Tibial artery (tissue), 4 donors: ENCODE data around the gene PTPDC1.

ENCODE experiments used
- DNase-seq, 2 donors: peaks; one replicate each; pipeline ENCODE4 v3.0.0-alpha.2; 2019
- H3K27ac ChIP-seq, 2 donors: fragments of 200-600 bp; sonication (generic) in 1 of 2; 1 replicate in 1 of 2; 2 replicates in 1 of 2; pipeline ENCODE4 v1.5.1; 2018 to 2019; ENCODE audit warnings: mild to moderate bottlenecking in 1 of 2
- H3K27me3 ChIP-seq, 2 donors: fragments of 200-600 bp; sonication (generic) in 1 of 2; one replicate each; pipeline versions ENCODE4 v1.5.1 to v1.6.0; 2016 to 2019
- H3K36me3 ChIP-seq, 3 donors: fragments of 200-600 bp; sonication (generic) in 2 of 3; one replicate each; pipeline ENCODE4 v1.5.1; 2016 to 2019; ENCODE audit warnings: mild to moderate bottlenecking in 2 of 3
- H3K4me1 ChIP-seq, 4 donors: fragments of 200-600 bp; sonication (generic) in 2 of 4; 1 replicate in 3 of 4; 2 replicates in 1 of 4; pipeline ENCODE4 v1.5.1; 2016 to 2019
- H3K4me3 ChIP-seq, 2 donors: fragments of 200-600 bp; sonication (generic) in 1 of 2; 1 replicate in 1 of 2; 2 replicates in 1 of 2; pipeline ENCODE4 v1.5.1; 2018 to 2019; ENCODE audit warnings: mild to moderate bottlenecking in 2 of 2
- H3K9me3 ChIP-seq, 3 donors: fragments of 200-600 bp; sonication (generic) in 1 of 3; one replicate each; pipeline ENCODE4 v1.5.1; 2016 to 2019
- CTCF ChIP-seq, 2 experiments: fragments of 200-600 bp in 1 of 2; fragments of 450-650 bp in 1 of 2; IDR thresholded peaks; one replicate each; pipeline ENCODE4 v1.5.1; 2017 to 2019; ENCODE audit warnings: antibody characterized with exemption in 2 of 2, mild to moderate bottlenecking in 1 of 2, moderate library complexity in 1 of 2
- intact Hi-C: fragments of 100-400 bp; cut with DNase I; formaldehyde crosslinking; loops from one replicate; pipeline ENCODE4 v1.15.0; 2023; ENCODE audit warnings: low total_unique reads

Gene PTPDC1

GRCh38 chr9:94081864-94082463 is 2.3 kb upstream of the PTPDC1 start:
- no peak for DNase-seq
- TF ChIP-seq CTCF (IDR thresholded peaks at IDR 0.05): no peak
- Histone ChIP-seq H3K27me3 (no peaks in the 10 kb centered on the region), H3K9me3 (no peaks in the 10 kb centered on the region), H3K4me1 (peaks cover 0 to 7% (median 0%) of the 10 kb centered on the region in 4 donors), H3K4me3 (no peak overlapping the region), H3K27ac (no peak overlapping the region), H3K36me3 (peaks cover 0 to 11% (median 5%) of the 10 kb centered on the region in 3 donors)
- intact Hi-C loops: no loop called here

- TF ChIP-seq CTCF (IDR thresholded peaks at IDR 0.05): no peak
- intact Hi-C loops: no loop called here
- DNase-seq: no peak
- H3K4me3 ChIP-seq: no peak overlapping the region
- H3K4me1 ChIP-seq: peaks cover 0 to 7% (median 0%) of the 10 kb centered on the region in 4 donors
- H3K9me3 ChIP-seq: no peaks in the 10 kb centered on the region
- no peaks in the 10 kb centered on the region for H3K27me3 ChIP-seq
- H3K36me3 ChIP-seq: peaks cover 2 to 11% (median 5%) of the 10 kb centered on the region in 3 donors
- H3K27ac ChIP-seq: no peak overlapping the region
Measured at GRCh38 chr9:94082553-94082952, 1.7 kb upstream of the PTPDC1 start.

GRCh38 chr9:94082956-94083355 is 1.3 kb upstream of the PTPDC1 start:
- no peak for DNase-seq
- intact Hi-C loops: no loop called here

GRCh38 chr9:94083384-94083783 is 880 bp upstream of the PTPDC1 start:
- H3K36me3 ChIP-seq: peaks cover 5 to 11% (median 7%) of the 10 kb centered on the region in 3 donors
- H3K27ac ChIP-seq: no peak overlapping the region
- peaks cover 0 to 7% (median 0%) of the 10 kb centered on the region in 4 donors for H3K4me1 ChIP-seq
- no peak for DNase-seq
- TF ChIP-seq CTCF (IDR thresholded peaks at IDR 0.05): no peak
- intact Hi-C loops: no loop called here
- no peaks in the 10 kb centered on the region for H3K27me3 ChIP-seq
- no peaks in the 10 kb centered on the region for H3K9me3 ChIP-seq
- no peak overlapping the region for H3K4me3 ChIP-seq

More at GRCh38 chr9:94082956-94083355, 1.3 kb upstream of the PTPDC1 start:
- H3K4me3 ChIP-seq: no peak overlapping the region
- H3K36me3 ChIP-seq: peaks cover 5 to 11% (median 6%) of the 10 kb centered on the region in 3 donors
- H3K27me3 ChIP-seq: no peaks in the 10 kb centered on the region
- H3K27ac ChIP-seq: no peak overlapping the region
- H3K4me1 ChIP-seq: peaks cover 0 to 7% (median 0%) of the 10 kb centered on the region in 4 donors
- H3K9me3 ChIP-seq: no peaks in the 10 kb centered on the region
- no peak for TF ChIP-seq CTCF (IDR thresholded peaks at IDR 0.05)

- H3K9me3 ChIP-seq: no peaks in the 10 kb centered on the region
- no peak overlapping the region for H3K27ac ChIP-seq
- intact Hi-C loops: no loop called here
- no peaks in the 10 kb centered on the region for H3K27me3 ChIP-seq
- no peak for DNase-seq
- peaks cover 0 to 7% (median 0%) of the 10 kb centered on the region in 4 donors for H3K4me1 ChIP-seq
- peaks cover 0 to 7% (median 4%) of the 10 kb centered on the region in 3 donors for H3K36me3 ChIP-seq
- no peak overlapping the region for H3K4me3 ChIP-seq
- no peak for TF ChIP-seq CTCF (IDR thresholded peaks at IDR 0.05)
Measured at GRCh38 chr9:94085062-94085639, 887 bp downstream of the PTPDC1 start.
